HG03060 (cell line): ENCODE measurements around the gene HMMR.

Experiments
- ATAC-seq: cut with Tn5 transposase; IDR thresholded peaks from one replicate; pipeline ENCODE4 v1.9.1; 2021; ENCODE audit warnings: low read depth, moderate number of reproducible peaks; ENCODE audit not compliant: unreplicated experiment

Gene HMMR

GRCh38 chr5:163456029-163456589 is 4.3 kb upstream of the HMMR start:
- no peak for ATAC-seq

- no peak for ATAC-seq
These were observed 3.6 kb upstream of the HMMR start for GRCh38 chr5:163456840-163457239.

- no peak for ATAC-seq
These were observed 1.6 kb upstream of the HMMR start for GRCh38 chr5:163458778-163459385.

GRCh38 chr5:163459462-163459818 is 992 bp upstream of the HMMR start:
- no peak for ATAC-seq

GRCh38 chr5:163459819-163460561 is 442 bp upstream of the HMMR start, which contains the start of gene NUDCD2:
Gene NUDCD2 (minus strand): TSS chr5:163460102. CDS start chr5:163460050, 52 bp downstream.
- ATAC-seq, result peak; percentile 69

- ATAC-seq, result no peak
These were observed 2.6 kb downstream of the HMMR start for GRCh38 chr5:163463063-163463435.

GRCh38 chr5:163467682-163468081 is 7.2 kb downstream of the HMMR start:
- no peak for ATAC-seq

- no peak for ATAC-seq
These were observed 13.3 kb downstream of the HMMR start for GRCh38 chr5:163473635-163474243.

GRCh38 chr5:163475411-163475810 is 15.0 kb downstream of the HMMR start:
- no peak for ATAC-seq

- ATAC-seq, result no peak
These were observed 17.9 kb downstream of the HMMR start for GRCh38 chr5:163478126-163478981.

- ATAC-seq, result no peak
These were observed 18.5 kb downstream of the HMMR start for GRCh38 chr5:163478982-163479271.

GRCh38 chr5:163489055-163489744 is 28.8 kb downstream of the HMMR start:
- no peak for ATAC-seq

- ATAC-seq, result no peak
These were observed 29.3 kb downstream of the HMMR start for GRCh38 chr5:163489745-163490075.

GRCh38 chr5:163496286-163496685 is 35.9 kb downstream of the HMMR start:
- no peak for ATAC-seq

- ATAC-seq, result no peak
These were observed 36.9 kb downstream of the HMMR start for GRCh38 chr5:163497315-163497714.

GRCh38 chr5:163498886-163499285 is 38.5 kb downstream of the HMMR start:
- no peak for ATAC-seq

GRCh38 chr5:163502521-163502920 is 42.1 kb downstream of the HMMR start:
- no peak for ATAC-seq

GRCh38 chr5:163503106-163504078 is 43.0 kb downstream of the HMMR start:
- ATAC-seq, result no peak
